HG03378 (cell line): Measurements from ENCODE around the gene PRPSAP1.
"Not testable (repeated sequence)": the region's sequence is repeated elsewhere in the genome, so short reads cannot be mapped to it uniquely, and the experiment has no call there.

Source experiments
- ATAC-seq: cut with Tn5 transposase; IDR thresholded peaks from one replicate; pipeline ENCODE4 v1.9.1; 2021; ENCODE audit warnings: mild to moderate bottlenecking, moderate library complexity; ENCODE audit not compliant: unreplicated experiment

PRPSAP1 gene

GRCh38 chr17:76360461-76360860, 6.7 kb upstream of the PRPSAP1 start:
- no peak for ATAC-seq

- ATAC-seq = not testable (repeated sequence)
Observed at GRCh38 chr17:76359776-76360175, 6.1 kb upstream of the PRPSAP1 start.

DNA sequence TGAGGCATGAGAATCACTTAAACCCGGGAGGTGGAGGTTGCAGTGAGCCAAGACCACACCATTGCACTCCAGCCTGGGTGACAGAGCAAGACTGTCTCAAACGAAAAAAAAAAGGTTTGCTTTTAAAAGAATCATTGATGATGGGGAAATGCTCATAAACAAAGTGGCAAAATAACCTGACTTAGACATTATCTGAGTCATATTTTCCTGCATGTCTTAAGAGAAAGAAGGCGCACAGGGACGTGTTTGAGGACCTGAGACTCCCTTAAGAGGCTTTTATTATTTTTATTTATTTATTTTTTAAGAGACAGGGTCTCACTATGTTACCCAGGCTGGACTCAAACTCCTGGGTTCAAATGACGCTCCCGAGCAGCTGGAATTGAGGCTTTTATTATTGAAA, 5.7 kb upstream of the PRPSAP1 start:
- no peak for ATAC-seq

- no peak for ATAC-seq
Observed at GRCh38 chr17:76357597-76358158, 4.0 kb upstream of the PRPSAP1 start.

GRCh38 chr17:76356803-76357456, 3.2 kb upstream of the PRPSAP1 start:
- ATAC-seq = no peak

DNA sequence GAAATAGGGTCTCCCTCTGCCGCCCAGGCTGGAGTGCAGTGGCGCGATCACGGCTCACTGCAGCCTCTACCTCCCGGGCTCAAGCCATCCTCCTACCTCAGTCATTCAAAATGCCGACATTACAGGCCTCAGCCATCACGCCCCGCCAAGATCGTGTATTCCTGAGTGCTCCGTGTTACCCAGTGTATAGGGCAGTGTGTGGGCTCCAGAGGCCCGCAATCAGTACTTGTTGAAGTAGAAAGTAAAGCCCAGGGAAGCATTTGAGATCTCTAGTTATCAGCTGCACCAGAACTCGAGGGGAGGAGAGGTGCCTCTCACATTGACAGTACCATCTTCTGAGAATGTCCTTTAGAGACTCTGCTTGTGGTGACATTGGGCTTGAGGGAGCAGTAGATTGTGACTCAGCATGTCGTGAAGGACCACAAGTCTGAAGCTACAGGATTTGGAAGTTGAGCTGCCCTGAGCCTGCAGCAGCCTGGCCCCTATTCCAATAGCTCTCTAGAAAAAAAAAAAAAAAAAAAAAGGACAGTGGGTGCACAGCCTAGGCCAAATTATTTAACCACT, 1.1 kb upstream of the PRPSAP1 start:
- no peak for ATAC-seq

- ATAC-seq = no peak
Observed at GRCh38 chr17:76354317-76354729, 607 bp upstream of the PRPSAP1 start.

GRCh38 chr17:76353004-76353598, 615 bp downstream of the PRPSAP1 start:
- no peak for ATAC-seq

- ATAC-seq = no peak
Observed at GRCh38 chr17:76351526-76352071, 2.1 kb downstream of the PRPSAP1 start.

GRCh38 chr17:76350463-76350862, 3.3 kb downstream of the PRPSAP1 start:
- ATAC-seq = no peak

- not testable (repeated sequence) for ATAC-seq
Observed at GRCh38 chr17:76346936-76347335, 6.8 kb downstream of the PRPSAP1 start.

DNA sequence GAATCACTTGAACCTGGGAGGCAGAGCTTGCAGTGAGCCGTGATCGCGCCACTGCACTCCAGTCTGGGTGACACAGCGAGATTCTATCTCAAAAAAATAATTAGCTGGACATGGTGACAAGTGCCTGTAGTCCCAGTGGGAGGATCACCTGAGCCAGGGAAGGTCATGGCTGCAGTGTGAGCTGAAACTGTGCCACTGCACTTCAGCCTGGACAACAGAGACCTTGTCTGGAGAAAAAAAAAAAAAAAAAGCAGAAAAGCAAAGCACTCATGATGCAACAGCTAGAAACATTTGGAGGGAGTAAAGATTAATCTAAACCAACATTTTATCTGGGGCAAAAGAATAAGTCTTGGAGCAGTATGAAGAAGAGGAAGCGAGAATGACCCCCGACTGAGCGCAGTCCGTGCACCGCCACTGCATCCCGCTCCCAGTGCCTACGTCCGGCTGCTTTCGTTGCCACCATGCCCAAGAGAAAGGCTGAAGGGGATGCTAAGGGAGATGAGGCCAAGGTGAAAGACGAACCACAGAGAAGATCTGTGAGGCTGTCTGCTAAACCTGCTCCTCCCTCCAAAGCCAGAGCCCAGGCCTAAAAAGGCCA, 8.2 kb downstream of the PRPSAP1 start:
- no peak for ATAC-seq

DNA sequence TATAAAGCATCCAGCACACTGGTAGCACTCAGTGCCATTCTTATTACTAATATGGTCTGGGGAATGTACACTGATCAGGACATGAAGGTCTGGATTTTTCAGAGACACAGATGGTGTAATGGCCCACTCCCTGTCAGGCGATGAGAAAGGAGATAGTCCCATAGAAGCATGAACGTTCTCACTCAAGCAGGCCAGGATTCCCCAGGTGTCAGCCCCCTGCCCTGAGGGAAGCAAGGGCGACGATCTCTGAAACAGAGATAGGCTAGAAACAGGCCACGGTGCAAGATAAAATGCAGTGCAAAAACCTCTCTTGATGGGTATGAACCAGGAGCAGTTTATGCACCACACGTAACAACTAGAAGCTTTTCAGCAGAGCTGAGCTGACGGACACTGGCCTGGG, 10.6 kb downstream of the PRPSAP1 start:
- no peak for ATAC-seq

GRCh38 chr17:76341301-76341700, 12.4 kb downstream of the PRPSAP1 start:
- no peak for ATAC-seq

DNA sequence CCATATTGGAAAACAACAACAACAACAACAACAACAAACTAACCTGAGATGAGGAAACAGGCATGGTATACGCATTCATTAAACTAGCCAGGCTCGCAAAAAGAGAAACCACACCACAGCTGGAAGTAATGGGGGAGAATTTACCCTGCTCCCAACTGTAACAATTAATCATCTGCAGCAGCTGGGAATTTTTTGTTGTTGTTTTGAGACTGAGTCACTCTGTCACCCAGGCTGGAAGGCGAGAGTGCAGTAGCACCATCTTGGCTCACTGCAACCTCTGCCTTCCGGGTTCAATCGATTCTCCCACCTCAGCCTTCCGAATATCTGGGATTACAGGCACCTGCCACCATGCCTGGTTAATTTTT, 16.3 kb downstream of the PRPSAP1 start:
- ATAC-seq = no peak

DNA sequence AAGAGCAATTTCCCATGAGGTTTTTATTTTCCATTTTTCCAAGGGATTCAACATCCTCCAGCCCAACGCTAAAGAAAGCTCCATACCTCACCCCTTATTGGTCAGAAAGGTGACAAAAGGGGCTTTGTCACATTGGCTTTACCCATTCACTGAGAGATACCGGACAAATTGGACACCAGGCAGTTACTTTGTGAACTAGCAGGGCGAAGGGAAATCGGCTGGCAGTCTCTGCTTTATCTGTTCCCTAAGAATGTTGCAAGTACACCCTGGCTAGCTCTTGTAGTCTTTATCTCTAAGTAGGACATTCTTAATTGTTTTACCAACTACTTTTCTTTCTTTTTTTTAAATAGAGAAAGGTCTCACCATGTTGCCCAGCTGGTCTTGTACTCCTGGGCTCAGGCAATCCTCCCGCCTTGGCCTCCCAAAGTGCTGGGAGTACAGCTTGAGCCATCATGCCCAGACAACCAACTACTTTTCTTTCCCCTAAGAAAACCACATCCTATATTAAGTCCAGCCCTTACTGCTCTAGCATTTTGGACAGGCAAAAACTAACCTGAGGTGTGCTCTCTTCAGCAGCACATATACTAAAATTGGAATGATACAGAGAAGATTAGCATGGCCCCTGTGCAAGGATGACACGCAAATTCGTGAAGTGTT, 16.8 kb downstream of the PRPSAP1 start:
- ATAC-seq = no peak

- ATAC-seq = no peak
Observed at GRCh38 chr17:76335716-76336381, 17.9 kb downstream of the PRPSAP1 start.

GRCh38 chr17:76333673-76334505, 19.8 kb downstream of the PRPSAP1 start:
- ATAC-seq = no peak

DNA sequence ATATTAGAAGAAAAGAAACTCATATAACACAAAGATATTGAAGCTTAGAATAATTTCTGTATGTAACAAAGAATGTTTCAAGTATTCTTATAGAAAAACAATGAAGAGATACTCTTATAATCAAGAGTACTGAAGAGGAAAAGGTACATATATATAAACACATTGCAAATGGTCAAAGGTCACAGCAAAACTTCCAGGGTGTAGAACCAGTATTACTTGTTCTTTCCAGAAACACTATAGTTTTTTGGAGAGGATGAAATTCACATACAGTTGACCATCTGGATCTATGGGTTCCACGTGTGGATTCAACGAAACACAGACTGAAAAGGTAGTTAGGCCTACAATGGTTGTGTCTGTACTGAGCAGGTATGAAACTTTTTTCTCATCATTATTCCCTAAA, 22.6 kb downstream of the PRPSAP1 start:
- no peak for ATAC-seq

GRCh38 chr17:76329664-76330063, 24.1 kb downstream of the PRPSAP1 start:
- no peak for ATAC-seq
